KMS-11 (cell line): ENCODE data around the gene TNFAIP8.

Experiments used
- H2AFZ ChIP-seq: fragments of 200-600 bp; sonication (generic); 2 replicates; pipeline ENCODE4 v1.6.1; 2016; ENCODE audit warnings: antibody characterized with exemption, mixed run types, low read depth
- H3K27ac ChIP-seq: fragments of 200-600 bp; sonication (generic); 2 replicates; pipeline ENCODE4 v1.6.1; 2016; ENCODE audit warnings: mild to moderate bottlenecking, mixed run types
- H3K27me3 ChIP-seq: fragments of 200-600 bp; sonication (generic); 2 replicates; pipeline ENCODE4 v1.6.1; 2017; ENCODE audit warnings: mild to moderate bottlenecking, low read depth, mixed run types, moderate library complexity; ENCODE audit not compliant: insufficient read depth
- H3K36me3 ChIP-seq: fragments of 200-600 bp; sonication (generic); 2 replicates; pipeline ENCODE4 v1.6.1; 2017; ENCODE audit warnings: mild to moderate bottlenecking, mixed run types; ENCODE audit not compliant: insufficient read depth
- H3K4me1 ChIP-seq: fragments of 200-600 bp; sonication (generic); 2 replicates; pipeline ENCODE4 v1.6.1; 2016; ENCODE audit warnings: mild to moderate bottlenecking, low read depth, mixed run types; ENCODE audit not compliant: poor library complexity, severe bottlenecking
- H3K4me2 ChIP-seq: fragments of 200-600 bp; sonication (generic); 2 replicates; pipeline ENCODE4 v1.7.0; 2016; ENCODE audit warnings: mild to moderate bottlenecking, mixed run types
- H3K4me3 ChIP-seq: fragments of 200-600 bp; sonication (generic); IDR thresholded peaks from 2 replicates; pipeline ENCODE4 v1.6.1; 2017; ENCODE audit warnings: low read depth, low read length, mixed read lengths; ENCODE audit not compliant: insufficient read depth
- H3K79me2 ChIP-seq: fragments of 200-600 bp; sonication (generic); 2 replicates; pipeline ENCODE4 v1.6.1; 2016; ENCODE audit warnings: low read depth, mixed run types; ENCODE audit not compliant: insufficient read depth
- H3K9ac ChIP-seq: fragments of 200-600 bp; sonication (generic); 2 replicates; pipeline ENCODE4 v1.6.1; 2016; ENCODE audit warnings: mild to moderate bottlenecking, mixed run types
- H4K20me1 ChIP-seq: fragments of 200-600 bp; sonication (generic); 2 replicates; pipeline ENCODE4 v1.6.1; 2016; ENCODE audit warnings: mild to moderate bottlenecking, mixed run types; ENCODE audit not compliant: insufficient read depth
- TF ChIP-seq, protein P1 (sequence below): fragments of 200-600 bp; sonication (generic); conservative IDR thresholded peaks from 2 replicates; pipeline ENCODE4 v1.6.1; 2017; ENCODE audit warnings: low read depth, mild to moderate bottlenecking, antibody characterized with exemption, low read length, moderate library complexity, mixed read lengths

TNFAIP8 gene

GRCh38 chr5:119323601-119324000 lies 32.2 kb upstream of the TNFAIP8 start:
- Histone ChIP-seq H2AFZ (no peak overlapping the region), H3K4me1 (peaks cover 50% of the 10 kb centered on the region), H3K79me2 (no peaks in the 10 kb centered on the region), H3K4me2 (no peak overlapping the region), H3K27me3 (no peaks in the 10 kb centered on the region), H3K36me3 (no peaks in the 10 kb centered on the region), H3K27ac (no peak overlapping the region), H3K4me3 (no peak overlapping the region), H3K9ac (no peak overlapping the region), H4K20me1 (no peaks in the 10 kb centered on the region)
- TF ChIP-seq, protein P1, sequence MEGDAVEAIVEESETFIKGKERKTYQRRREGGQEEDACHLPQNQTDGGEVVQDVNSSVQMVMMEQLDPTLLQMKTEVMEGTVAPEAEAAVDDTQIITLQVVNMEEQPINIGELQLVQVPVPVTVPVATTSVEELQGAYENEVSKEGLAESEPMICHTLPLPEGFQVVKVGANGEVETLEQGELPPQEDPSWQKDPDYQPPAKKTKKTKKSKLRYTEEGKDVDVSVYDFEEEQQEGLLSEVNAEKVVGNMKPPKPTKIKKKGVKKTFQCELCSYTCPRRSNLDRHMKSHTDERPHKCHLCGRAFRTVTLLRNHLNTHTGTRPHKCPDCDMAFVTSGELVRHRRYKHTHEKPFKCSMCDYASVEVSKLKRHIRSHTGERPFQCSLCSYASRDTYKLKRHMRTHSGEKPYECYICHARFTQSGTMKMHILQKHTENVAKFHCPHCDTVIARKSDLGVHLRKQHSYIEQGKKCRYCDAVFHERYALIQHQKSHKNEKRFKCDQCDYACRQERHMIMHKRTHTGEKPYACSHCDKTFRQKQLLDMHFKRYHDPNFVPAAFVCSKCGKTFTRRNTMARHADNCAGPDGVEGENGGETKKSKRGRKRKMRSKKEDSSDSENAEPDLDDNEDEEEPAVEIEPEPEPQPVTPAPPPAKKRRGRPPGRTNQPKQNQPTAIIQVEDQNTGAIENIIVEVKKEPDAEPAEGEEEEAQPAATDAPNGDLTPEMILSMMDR, result no peak

DNA sequence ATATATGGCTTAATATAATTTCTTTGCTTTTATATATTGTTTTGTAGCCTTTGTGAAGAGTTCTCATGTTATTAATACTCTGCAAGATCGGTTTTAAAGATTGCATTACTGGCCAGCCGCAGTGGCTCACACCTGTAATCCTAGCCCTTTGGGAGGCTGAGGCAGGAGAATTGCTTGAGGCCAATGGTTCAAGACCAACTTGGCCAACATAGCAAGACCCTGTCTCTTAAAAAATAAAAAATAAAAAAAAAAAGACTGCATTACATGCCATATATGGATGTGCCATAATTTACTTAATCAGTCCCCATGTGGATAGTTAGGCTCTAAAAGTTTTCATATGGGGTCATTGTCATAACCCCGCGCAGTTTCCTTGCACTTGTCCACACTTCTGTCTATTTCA lies 31.0 kb upstream of the TNFAIP8 start:
- Histone ChIP-seq H3K27ac (no peak overlapping the region), H2AFZ (no peak overlapping the region)

DNA sequence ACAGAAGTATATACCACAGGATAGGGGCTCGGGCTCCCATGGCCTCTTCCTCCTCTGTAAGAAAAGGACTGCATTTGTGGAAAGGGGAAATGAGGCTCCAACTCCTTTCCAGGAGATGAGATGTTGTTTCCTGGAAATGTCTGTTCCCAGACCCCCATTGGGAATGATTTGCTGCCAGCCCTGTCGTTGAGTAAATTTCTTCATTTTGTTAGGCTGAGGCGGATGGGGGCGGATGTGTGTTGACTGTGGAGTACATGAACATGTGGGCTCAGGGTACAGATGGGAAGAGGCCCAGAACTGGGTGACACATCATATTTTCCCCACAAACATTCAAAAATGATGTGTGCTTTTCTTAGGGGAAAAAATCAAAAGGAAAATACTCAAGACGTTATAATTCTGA lies 28.8 kb upstream of the TNFAIP8 start:
- Histone ChIP-seq H2AFZ (no peak overlapping the region), H3K36me3 (no peaks in the 10 kb centered on the region), H3K4me3 (no peak overlapping the region), H4K20me1 (no peaks in the 10 kb centered on the region), H3K27me3 (no peaks in the 10 kb centered on the region), H3K9ac (no peak overlapping the region), H3K4me1 (peaks cover 84% of the 10 kb centered on the region), H3K79me2 (0 out of 2 replicates have a peak, but pooled peaks cover 12% of the 10 kb centered on the region), H3K4me2 (peak overlapping the region; percentile 84; the same call in 1 of the 2 replicates), H3K27ac (no peak overlapping the region)
- TF ChIP-seq, protein P1, result no peak

More for the DNA sequence above, 31.0 kb upstream of the TNFAIP8 start:
- Histone ChIP-seq H3K79me2 (no peaks in the 10 kb centered on the region), H3K4me1 (peaks cover 63% of the 10 kb centered on the region), H3K9ac (no peak overlapping the region), H3K27me3 (no peaks in the 10 kb centered on the region), H4K20me1 (no peaks in the 10 kb centered on the region), H3K36me3 (no peaks in the 10 kb centered on the region), H3K4me3 (no peak overlapping the region), H3K4me2 (no peak overlapping the region)
- TF ChIP-seq, protein P1, result no peak

GRCh38 chr5:119328753-119329602 lies 26.8 kb upstream of the TNFAIP8 start:
- no peaks in the 10 kb centered on the region for H4K20me1 ChIP-seq
- no peak overlapping the region for H3K4me3 ChIP-seq
- H3K9ac ChIP-seq, result peak overlapping the region; percentile 5; the same call in 1 of the 2 replicates
- H3K4me2 ChIP-seq, result peak overlapping the region; percentile 84
- peaks cover 22% of the 10 kb centered on the region for H3K79me2 ChIP-seq
- H3K27ac ChIP-seq, result peak overlapping the region; percentile 57
- no peaks in the 10 kb centered on the region for H3K27me3 ChIP-seq
- TF ChIP-seq, protein P1, result no peak
- H3K36me3 ChIP-seq, result no peaks in the 10 kb centered on the region
- peaks cover 89% of the 10 kb centered on the region for H3K4me1 ChIP-seq
- H2AFZ ChIP-seq, result peak overlapping the region; percentile 31; the same call in 1 of the 2 replicates
